Thymus (tissue), 11 donors: ENCODE measurements around the gene TACC2. TPM values are rescaled to one million over a fixed set of nuclear protein-coding genes. Genes with fewer than 3 reads are reported as not detected.
A peak's percentile ranks its signal among the peaks of the same experiment; 100 is the strongest.

ENCODE experiments used
- DNase-seq, 9 donors: peaks; one replicate each; pipeline ENCODE4 v3.0.0-alpha.2; 2013; ENCODE audit warnings: low spot score in 9 of 9, low read depth in 6 of 9, missing footprints in 1 of 9
- H3K27ac ChIP-seq, 2 donors: one replicate each; pipeline ENCODE4 v1.5.1; 2013; ENCODE audit warnings: control low read depth in 1 of 2, low read depth in 1 of 2, low read length in 1 of 2, mild to moderate bottlenecking in 1 of 2, moderate library complexity in 1 of 2
- H3K27me3 ChIP-seq, 2 donors: one replicate each; pipeline ENCODE4 v1.5.1; 2013; ENCODE audit warnings: low read length in 1 of 2; ENCODE audit not compliant: control insufficient read depth in 2 of 2, insufficient read depth in 1 of 2
- H3K36me3 ChIP-seq, 2 donors: one replicate each; pipeline ENCODE4 v1.5.1; 2013; ENCODE audit warnings: low read length in 1 of 2, mild to moderate bottlenecking in 1 of 2, moderate library complexity in 1 of 2; ENCODE audit not compliant: control insufficient read depth in 2 of 2, insufficient read depth in 2 of 2
- H3K4me1 ChIP-seq, 2 donors: one replicate each; pipeline ENCODE4 v1.5.1; 2013; ENCODE audit warnings: low read length in 2 of 2; ENCODE audit not compliant: control insufficient read depth in 2 of 2, insufficient read depth in 2 of 2
- H3K4me3 ChIP-seq, 2 donors: one replicate each; pipeline ENCODE4 v1.5.1; 2013; ENCODE audit warnings: low read length in 2 of 2, control low read depth in 1 of 2, mild to moderate bottlenecking in 1 of 2
- H3K9me3 ChIP-seq, 2 donors: one replicate each; pipeline ENCODE4 v1.5.1; 2013; ENCODE audit warnings: low read length in 1 of 2, mild to moderate bottlenecking in 1 of 2; ENCODE audit not compliant: control insufficient read depth in 2 of 2, insufficient read depth in 1 of 2
- WGBS: extraction: QIAGEN DNeasy Blood & Tissue Kit; methylation state at CpG from one replicate; pipeline ENCODE4 v1.1.7; 2013; 5-methylcytosine and 5-hydroxymethylcytosine counted together
- polyA plus RNA-seq: library from polyadenylated mRNA; stranded (reverse); fragments of 200-250 nt; gene quantifications from one replicate; pipeline ENCODE4 v1.2.3, GENCODE V29; 2013
- total RNA-seq: library from RNA; stranded (reverse); fragments of 120-200 nt; gene quantifications from one replicate; pipeline ENCODE4 v1.2.4, GENCODE V29; 2013
- donor health status: healthy.

Gene TACC2
- total and polyA plus RNA-seq, 2 donors = 4.6 to 57.3 TPM

GRCh38 chr10:122077311-122077875, 88.4 kb downstream of the TACC2 start:
- Histone ChIP-seq H3K9me3 (no peaks in the 10 kb centered on the region), H3K27me3 (no peaks in the 10 kb centered on the region), H3K4me1 (no peaks in the 10 kb centered on the region), H3K36me3 (no peaks in the 10 kb centered on the region), H3K4me3 (no peak overlapping the region), H3K27ac (no peak overlapping the region)
- WGBS = 96% methylated on average over 10 of the region's 10 CpGs
- no peak for DNase-seq

DNA sequence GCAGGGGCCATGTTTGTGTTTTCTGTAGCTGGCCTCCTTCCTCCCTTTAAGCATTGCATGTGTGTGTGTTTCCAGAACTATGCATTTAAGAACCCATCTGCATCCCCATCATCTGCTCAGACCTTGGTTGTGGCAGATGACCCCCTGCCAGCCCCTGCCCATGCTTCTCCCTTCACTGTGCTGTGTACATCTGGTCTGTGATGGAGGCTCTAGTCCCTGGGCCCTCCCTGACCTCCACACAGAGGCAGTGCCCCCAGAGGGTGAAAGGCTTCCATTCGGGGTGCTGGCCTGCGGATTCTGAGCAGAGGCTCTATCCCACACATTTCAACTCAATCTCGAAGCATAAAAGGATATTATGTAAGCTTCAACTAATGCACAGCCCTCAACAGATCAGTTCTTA, 89.4 kb downstream of the TACC2 start:
- 90% methylated on average over 3 of the region's 3 CpGs for WGBS
- Histone ChIP-seq H3K4me3 (no peak overlapping the region), H3K4me1 (no peaks in the 10 kb centered on the region), H3K9me3 (no peaks in the 10 kb centered on the region), H3K27me3 (no peaks in the 10 kb centered on the region), H3K36me3 (no peaks in the 10 kb centered on the region), H3K27ac (no peak overlapping the region)
- no peak for DNase-seq

DNA sequence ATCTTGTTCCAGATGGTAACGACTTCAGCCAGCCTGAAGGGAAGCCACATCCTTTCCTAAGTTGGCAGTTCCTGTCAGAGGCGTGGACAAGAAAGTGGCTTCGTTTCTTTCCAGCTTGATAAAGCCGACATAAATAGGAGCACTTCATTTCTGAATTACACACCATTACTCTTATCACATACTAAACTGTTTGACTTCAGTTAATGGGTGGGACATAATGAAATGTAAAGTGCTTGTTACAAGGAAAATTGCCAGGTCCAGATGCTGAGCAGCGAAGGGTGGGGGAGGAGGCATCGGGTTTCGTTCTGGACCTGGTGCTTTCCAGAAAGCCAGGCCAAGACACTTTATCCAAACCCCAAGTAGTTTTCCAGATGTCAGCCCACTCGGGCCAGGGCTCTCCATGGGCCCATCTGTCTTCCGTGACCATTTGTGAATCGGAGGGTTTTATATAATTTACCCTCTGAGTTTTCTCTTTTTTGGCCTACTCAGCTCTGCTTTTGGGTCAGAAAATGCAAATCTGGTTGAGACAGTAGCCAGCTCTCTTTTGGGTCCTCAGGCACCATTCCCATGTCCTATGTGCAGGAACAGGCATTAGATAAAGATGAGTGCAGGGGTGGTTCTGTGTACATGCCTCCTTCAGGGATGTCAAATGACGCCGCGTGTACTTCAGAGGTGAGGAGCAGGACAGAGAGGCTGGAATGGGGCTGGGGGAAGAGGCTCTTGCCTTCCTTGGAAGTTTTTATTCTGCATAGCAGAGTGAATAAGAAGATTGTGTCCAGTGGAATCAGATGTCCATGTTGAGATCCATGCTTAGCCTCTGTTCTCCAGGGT, 90.2 kb downstream of the TACC2 start:
- Histone ChIP-seq H3K36me3 (no peaks in the 10 kb centered on the region), H3K9me3 (no peaks in the 10 kb centered on the region), H3K27ac (peak overlapping the region in 1 of 2 donors; percentile 43), H3K27me3 (no peaks in the 10 kb centered on the region), H3K4me1 (no peaks in the 10 kb centered on the region), H3K4me3 (no peak overlapping the region)
- peak in 1 of 9 donors; percentile 6 for DNase-seq
- WGBS = 71% methylated on average over 13 of the region's 13 CpGs

DNA sequence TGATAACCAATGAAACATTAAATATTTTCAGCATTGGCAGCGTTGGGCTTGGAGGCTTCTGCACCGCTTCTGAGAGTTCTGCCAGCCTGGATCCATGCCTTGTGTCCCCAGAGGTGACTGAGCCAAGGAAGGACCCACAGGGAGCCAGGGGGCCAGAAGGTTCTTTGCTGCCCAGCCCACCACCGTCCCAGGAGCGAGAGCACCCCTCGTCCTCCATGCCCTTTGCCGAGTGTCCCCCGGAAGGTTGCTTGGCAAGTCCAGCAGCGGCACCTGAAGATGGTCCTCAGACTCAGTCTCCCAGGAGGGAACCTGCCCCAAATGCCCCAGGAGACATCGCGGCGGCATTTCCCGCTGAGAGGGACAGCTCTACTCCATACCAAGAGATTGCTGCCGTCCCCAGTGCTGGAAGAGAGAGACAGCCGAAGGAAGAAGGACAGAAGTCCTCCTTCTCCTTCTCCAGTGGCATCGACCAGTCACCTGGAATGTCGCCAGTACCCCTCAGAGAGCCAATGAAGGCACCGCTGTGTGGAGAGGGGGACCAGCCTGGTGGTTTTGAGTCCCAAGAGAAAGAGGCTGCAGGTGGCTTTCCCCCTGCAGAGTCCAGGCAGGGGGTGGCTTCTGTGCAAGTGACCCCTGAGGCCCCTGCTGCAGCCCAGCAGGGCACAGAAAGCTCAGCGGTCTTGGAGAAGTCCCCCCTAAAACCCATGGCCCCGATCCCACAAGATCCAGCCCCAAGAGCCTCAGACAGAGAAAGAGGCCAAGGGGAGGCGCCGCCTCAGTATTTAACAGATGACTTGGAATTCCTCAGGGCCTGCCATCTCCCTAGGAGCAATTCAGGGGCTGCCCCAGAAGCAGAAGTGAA, 93.9 kb downstream of the TACC2 start:
- Histone ChIP-seq H3K4me3 (no peak overlapping the region), H3K9me3 (no peaks in the 10 kb centered on the region), H3K27ac (no peak overlapping the region), H3K36me3 (no peaks in the 10 kb centered on the region), H3K27me3 (no peaks in the 10 kb centered on the region), H3K4me1 (peaks cover 0 to 7% of the 10 kb centered on the region in 2 donors)
- no peak for DNase-seq
- WGBS = 92% methylated on average over 21 of the region's 21 CpGs

GRCh38 chr10:122083478-122084025, 94.6 kb downstream of the TACC2 start:
- no peak overlapping the region for H3K4me3 ChIP-seq
- no peaks in the 10 kb centered on the region for H3K36me3 ChIP-seq
- DNase-seq = no peak
- H3K9me3 ChIP-seq = no peaks in the 10 kb centered on the region
- no peaks in the 10 kb centered on the region for H3K27me3 ChIP-seq
- 91% methylated on average over 9 of the region's 9 CpGs for WGBS
- H3K27ac ChIP-seq = no peak overlapping the region
- peaks cover 0 to 7% of the 10 kb centered on the region in 2 donors for H3K4me1 ChIP-seq

GRCh38 chr10:122084286-122085041, 95.5 kb downstream of the TACC2 start:
- 81% methylated on average over 15 of the region's 15 CpGs for WGBS
- no peaks in the 10 kb centered on the region for H3K9me3 ChIP-seq
- no peak overlapping the region for H3K4me3 ChIP-seq
- H3K27ac ChIP-seq = no peak overlapping the region
- no peak for DNase-seq
- peaks cover 0 to 7% of the 10 kb centered on the region in 2 donors for H3K4me1 ChIP-seq
- no peaks in the 10 kb centered on the region for H3K36me3 ChIP-seq
- H3K27me3 ChIP-seq = no peaks in the 10 kb centered on the region

- no peaks in the 10 kb centered on the region for H3K36me3 ChIP-seq
- H3K4me3 ChIP-seq = no peak overlapping the region
- no peaks in the 10 kb centered on the region for H3K9me3 ChIP-seq
- H3K27ac ChIP-seq = peak overlapping the region in 1 of 2 donors; percentile 3
- no peaks in the 10 kb centered on the region for H3K27me3 ChIP-seq
- DNase-seq = peak in 1 of 9 donors; percentile 12
- WGBS = 91% methylated on average over 8 of the region's 8 CpGs
- peaks cover 0 to 7% of the 10 kb centered on the region in 2 donors for H3K4me1 ChIP-seq
Measured at GRCh38 chr10:122085423-122085911, 96.5 kb downstream of the TACC2 start.

DNA sequence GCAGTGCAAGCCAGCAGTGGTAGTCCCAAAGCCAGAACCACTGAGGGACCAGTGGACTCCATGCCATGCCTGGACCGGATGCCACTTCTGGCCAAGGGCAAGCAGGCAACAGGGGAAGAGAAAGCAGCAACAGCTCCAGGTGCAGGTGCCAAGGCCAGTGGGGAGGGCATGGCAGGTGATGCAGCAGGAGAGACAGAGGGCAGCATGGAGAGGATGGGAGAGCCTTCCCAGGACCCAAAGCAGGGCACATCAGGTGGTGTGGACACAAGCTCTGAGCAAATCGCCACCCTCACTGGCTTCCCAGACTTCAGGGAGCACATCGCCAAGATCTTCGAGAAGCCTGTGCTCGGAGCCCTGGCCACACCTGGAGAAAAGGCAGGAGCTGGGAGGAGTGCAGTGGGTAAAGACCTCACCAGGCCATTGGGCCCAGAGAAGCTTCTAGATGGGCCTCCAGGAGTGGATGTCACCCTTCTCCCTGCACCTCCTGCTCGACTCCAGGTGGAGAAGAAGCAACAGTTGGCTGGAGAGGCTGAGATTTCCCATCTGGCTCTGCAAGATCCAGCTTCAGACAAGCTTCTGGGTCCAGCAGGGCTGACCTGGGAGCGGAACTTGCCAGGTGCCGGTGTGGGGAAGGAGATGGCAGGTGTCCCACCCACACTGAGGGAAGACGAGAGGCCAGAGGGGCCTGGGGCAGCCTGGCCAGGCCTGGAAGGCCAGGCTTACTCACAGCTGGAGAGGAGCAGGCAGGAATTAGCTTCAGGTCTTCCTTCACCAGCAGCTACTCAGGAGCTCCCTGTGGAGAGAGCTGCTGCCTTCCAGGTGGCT, 97.7 kb downstream of the TACC2 start:
- H3K4me3 ChIP-seq = no peak overlapping the region
- no peak for DNase-seq
- H3K36me3 ChIP-seq = no peaks in the 10 kb centered on the region
- no peak overlapping the region for H3K27ac ChIP-seq
- WGBS = 88% methylated on average over 9 of the region's 9 CpGs
- no peaks in the 10 kb centered on the region for H3K9me3 ChIP-seq
- H3K4me1 ChIP-seq = peaks cover 0 to 7% of the 10 kb centered on the region in 2 donors
- no peaks in the 10 kb centered on the region for H3K27me3 ChIP-seq
